ENCODE measurements around the gene LRP1B.
"Not testable (repeated sequence)": the region's sequence is repeated elsewhere in the genome, so short reads cannot be mapped to it uniquely, and the experiment has no call there.

The LRP1B gene

DNA sequence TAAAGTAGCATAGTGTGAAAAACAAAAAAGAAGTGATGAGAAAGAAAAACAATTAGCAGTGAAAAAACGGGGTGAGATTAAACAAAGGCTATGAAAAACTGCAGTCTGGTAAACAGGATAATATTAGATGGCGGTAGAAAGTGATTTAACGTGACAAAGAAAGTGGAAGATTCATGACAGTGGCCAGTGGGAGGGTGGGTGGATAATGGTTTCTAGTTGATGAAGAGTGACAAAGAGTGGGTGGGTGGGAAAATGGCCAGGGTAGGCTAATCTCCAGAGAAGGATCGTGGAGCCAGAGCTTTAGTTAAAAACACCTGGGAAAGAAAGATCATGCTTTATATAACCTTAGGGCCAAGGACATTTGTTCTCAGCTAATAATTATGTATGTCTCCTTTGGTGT, 1667.8 kb downstream of the LRP1B start:
- no peak for DNase-seq

DNA sequence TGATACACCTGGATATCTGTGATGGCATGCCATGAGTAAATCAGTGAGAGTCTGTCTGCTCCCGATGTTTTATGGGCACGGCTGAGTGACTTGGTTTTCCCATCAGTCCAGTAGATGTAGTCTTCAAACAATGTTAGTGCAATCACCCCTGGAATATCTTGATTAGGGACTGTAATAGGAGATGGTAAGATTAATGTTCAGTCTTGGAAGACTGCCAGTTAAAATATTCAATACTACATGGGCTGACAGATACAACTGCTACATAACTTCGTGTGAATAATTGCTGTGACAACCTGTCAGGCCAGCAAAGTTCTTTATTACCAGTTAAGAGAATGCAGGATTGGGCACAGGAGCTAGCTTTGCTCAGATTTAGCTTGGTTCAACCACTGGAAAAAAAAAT, 1673.3 kb downstream of the LRP1B start:
- no peak for DNase-seq

DNA sequence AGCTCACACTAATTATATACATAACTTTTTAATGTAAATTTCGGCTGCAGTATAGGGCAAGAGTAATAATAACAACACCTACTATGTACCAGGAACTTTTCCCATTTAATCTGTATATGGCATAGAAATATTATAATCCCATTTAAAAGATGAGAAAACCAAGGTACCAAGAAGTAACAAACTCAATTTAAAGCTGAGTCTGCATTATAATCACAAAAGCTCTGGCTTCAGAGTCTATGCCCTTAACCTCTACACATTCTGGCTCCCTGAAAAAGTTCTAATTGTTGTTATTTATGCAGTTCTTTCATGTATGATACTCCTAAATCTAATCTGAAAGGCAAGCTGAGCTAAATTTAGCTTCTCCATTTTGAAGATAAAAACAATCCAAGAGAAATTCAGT, 1675.5 kb downstream of the LRP1B start:
- DNase-seq: no peak

DNA sequence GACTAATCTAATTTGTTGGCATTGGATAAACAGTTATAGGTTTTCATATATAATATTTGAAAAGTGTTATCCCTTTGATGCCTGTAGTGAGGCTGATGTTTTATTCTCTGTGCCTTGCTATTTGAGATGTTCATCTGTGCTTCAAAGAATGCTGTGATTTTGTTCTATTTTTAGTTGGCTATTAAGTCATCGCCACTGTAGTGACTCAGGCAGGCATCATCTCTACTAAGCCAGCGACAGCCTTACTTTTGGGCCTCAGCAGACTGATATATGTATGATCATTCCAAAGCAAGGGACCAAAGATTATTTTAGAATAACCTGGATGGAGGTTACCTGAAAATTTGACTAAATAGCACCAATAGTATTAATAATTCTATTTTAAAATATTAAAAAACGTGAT, 1676.1 kb downstream of the LRP1B start:
- DNase-seq: no peak

DNA sequence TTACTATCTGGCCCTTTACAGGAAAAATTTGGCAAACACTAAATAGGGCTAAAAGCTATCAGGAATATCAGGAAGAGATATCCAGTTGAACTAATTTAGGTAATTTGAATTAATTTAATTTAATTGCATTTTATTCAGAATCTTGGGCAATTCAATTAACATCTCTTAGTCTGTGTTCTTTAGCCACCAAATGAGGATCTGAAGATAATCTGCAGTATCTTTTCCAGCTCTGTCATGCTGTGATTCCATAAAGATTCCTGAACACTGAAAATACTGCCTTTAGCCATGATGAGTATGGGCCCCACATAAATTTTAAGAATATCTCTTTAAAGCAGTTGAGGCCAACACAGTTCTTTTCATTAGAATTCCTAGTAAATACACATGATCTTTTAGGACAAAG, 1679.5 kb downstream of the LRP1B start:
- DNase-seq: no peak

DNA sequence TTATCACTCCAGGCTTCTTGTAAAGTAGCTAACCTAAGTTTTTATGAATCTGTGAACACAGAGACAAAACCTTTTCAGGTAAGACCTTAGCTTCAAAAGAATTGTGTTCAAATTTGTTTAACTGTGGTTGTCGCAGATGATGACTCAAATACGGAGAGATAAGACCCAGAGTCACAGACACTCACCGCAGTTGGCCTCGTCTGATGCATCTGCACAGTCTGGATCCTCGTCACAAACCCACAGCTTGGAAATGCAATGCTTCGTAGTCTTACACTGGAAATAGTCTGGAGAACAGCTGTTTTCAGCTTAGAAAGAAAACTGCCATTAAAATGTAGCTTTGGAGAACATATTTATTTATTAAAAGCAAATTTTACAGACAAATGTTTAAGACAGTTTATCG, 1688.5 kb downstream of the LRP1B start:
- no peak for DNase-seq

DNA sequence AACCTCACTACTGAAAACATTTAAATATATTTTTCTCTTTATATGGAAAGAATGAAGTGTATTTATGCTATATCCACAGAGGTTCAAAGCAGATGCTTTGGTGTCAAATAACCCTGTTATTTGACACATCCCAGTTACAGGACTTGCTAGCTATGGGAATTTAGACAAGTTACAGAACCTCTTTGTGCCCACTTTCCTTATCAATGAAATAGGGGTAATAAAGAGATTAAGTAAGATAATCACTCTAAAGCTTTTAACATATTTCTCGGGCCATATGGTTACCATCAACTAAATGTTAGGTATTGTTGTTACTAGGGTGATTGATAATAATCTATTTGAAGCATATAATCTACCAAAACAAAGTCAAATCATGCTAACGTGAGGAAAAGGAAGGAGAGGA, 1690.0 kb downstream of the LRP1B start:
- no peak for DNase-seq

DNA sequence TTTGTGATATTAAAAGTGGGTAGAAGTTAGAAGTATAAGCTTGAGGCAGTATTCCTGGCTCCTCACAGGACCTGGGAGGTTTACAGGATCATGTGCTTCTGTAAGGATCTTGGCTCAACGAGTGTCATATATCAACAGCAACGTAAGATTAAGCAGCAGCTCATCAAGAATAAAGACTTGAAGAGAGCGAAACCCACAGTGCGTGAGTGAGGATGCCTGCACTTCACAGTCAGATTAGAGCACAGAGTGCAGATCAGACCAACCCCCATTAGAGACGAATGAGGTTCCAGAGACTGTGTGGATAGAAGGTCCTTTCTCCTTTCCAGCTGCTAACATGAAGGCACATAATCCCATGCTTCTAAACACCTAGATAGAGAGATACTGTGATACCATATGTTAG, 1693.9 kb downstream of the LRP1B start:
- no peak for DNase-seq

DNA sequence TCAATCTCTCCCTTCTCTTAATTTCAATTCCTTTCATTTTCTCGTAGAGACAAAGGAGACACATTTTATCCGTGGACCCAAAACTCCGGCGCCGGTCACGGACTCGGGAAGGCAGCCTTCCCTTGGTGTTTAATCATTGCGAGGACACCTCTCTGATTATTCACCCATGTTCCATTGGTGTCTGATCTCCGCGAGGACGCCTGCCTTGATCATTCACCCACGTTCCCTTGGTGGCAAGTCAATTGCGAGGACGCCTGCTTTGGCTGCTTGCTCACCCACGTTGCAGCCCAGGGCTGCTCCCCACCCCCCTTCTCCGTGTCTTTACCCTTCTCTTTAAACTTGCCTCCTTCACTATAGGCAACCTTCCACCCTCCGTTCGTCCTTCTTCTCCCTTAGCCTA, 1703.8 kb downstream of the LRP1B start:
- not testable (repeated sequence) for DNase-seq

DNA sequence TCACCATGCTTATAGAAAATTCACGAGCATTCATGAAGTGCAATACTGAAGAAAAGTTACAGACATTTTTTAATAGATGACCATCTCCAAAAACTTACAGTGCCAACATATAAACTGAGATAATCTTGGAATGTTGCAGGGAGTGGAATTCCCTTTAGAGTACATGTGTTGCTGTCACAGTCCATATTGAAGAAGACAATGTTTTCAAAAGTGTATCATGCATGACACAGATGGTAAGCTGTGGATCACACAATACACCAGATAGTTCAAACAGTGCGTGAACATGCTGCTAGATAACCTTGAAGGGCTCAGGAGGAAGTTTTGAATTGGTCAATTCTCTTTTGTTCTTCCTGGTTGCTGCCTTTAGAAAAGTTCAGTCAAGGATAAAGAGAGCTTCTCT, 1706.3 kb downstream of the LRP1B start:
- no peak for DNase-seq

DNA sequence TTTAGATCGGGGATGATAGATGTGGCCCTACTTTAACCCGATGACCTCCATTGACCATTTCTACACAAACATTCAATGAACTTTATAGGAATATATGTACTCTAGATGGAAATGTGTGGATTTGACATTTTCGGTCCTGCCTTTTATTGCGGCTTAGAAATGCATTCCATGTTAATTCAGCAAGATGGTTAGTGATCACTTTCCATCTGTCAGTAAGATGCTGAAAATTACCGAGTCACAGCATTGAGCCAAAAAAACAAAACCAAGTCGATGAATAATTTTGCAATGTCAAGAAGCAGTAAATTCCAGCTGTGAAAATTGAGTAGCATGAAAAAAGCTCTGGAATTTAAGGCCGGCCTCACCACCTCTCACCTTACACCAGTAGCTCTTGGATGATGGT, 1708.1 kb downstream of the LRP1B start:
- no peak for DNase-seq

DNA sequence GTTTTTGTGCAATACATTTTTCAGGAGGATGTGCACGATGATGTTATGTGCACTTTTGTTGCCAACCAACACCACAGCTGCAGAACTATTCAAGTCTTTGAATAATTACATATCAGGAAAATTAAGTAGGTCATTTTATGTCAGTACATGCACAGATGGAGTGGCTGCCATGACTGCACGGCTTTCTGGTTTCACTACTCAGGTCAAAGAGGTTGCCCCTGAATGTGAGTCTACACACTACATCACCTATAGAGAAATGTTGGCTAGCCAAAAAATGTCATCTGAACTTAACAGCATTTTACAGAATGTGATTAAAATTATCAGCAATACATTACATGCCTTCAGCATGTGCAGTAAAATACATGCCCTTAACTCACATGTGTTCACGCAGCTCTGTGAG, 1713.3 kb downstream of the LRP1B start:
- no peak for DNase-seq

DNA sequence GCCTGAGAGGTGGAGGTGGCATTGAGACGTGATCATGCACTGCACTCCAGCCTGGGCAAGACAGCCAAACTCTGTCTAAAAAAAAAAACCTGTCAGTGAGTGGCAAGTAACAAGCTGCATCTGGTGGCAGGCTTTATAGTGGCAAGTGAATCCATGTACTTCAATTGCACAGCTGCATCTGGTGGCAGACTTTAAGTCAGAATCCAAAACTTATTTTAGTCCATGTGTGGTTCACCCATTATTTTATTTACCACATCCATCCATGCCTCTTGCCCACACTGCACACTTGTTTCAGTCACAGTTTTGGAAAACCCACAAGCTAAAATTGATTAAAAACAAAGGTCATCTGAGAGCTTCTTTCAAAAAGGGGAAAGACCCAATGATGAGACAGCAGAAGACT, 1714.2 kb downstream of the LRP1B start:
- DNase-seq: no peak

DNA sequence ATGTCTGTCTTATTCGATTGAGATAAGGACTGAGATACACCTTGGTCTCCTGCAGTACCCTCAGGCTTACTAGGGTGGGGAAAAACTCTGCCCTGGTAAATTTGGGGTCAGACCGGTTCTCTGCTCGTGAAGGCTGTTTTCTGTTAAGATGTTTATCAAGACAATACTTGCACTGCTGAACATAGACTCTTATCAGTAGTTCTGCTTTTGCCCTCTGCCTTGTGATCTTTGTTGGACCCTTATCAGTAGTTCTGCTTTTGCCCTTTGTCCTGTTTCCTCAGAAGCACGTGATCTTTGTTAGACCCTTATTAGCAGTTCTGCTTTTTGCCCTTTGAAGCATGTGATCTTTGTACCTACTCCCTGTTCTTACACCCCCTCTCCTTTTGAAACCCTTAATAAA, 1715.8 kb downstream of the LRP1B start:
- DNase-seq: not testable (repeated sequence)

DNA sequence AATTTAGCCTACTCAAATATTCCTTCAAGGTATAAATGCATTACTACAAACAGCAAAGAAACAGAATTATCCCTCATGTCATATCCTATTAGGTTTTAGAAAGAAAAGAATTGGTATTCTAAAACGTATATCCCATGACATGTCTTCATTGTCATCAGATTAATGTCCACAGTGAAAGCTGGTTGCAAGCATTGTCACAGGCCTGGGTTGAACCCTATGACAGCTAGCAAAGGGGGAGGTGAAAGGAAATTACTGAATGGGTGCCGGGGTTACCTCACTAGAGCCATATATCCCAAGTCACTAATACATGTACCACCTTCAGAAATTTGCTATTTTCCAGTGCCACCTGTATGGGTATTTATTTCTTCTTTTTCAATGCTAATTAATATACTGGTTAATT, 1720.1 kb downstream of the LRP1B start:
- DNase-seq: no peak

DNA sequence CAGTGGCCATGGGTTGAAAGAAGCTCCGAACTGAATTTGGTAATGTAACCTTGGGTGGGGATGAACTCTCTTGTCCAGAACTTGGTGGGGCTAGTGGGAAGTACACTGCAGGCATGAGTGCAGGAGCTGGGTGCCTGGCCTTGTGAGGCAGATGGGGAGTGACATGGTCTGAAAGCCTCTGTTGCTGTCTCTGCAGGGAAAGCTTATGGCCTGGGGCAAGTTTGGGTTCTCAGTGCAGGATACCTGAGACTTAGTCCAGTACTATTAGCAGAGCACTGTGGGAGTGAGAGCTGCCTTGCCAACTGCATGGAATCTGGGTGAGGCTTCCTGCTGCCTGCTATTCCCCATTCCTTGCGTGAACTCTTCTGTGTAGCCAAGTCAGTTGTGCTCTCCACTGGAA, 1729.8 kb downstream of the LRP1B start:
- DNase-seq: no peak

DNA sequence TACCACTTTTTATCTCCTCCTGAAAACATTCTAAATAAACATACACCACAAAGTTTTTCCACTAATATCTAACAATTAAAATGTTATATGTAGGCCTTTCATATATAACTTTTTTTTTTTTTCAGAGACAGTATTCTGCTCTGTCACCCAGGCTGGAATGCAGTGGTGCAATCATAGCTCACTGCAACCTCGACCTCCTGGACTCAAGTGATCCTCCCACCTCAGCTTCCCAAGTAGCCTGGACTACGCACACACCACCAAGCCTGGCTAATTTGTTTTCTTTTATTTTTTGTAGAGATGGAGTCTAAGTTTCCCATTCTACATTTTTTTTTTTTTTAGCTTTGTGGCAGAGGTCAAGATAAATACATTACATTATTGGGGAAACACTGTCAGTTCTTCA, 1738.0 kb downstream of the LRP1B start:
- DNase-seq: no peak

DNA sequence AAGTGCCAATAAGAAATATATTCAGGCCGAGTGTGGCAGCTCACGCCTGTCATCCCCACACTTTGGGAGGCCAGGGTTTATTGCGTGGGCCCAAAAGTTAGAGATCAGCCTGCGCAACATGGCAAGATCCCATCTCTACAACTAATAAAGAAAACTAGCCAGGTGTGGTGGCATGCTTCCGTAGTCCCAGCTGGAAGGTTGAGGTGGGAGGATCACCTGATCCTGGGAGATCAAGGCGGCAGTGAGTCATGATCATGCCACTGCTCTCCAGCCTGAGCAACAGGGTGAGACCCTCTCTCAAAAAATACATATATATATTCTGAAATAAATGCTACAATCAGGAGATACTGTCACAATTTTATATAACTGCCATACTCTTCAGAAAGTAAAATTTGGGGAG, 1745.9 kb downstream of the LRP1B start:
- no peak for DNase-seq

DNA sequence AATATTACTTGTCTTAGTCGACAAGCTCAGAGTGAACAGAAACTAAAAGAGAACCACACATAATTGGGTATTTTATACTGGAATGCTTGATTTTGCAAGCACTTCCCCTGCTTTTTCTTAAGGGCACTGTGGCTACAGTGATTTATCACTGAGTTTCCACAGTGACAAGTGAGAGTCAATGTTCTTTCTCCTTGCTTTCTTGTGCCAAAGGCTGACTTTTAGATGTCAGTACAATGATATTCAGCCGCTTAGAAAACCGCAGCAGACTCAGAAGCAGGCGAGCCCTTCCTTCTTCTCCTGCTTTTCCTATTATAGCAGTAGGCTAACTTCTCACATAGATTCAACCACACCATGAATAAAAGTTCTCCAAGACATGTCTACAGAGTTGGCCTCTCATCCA, 1747.0 kb downstream of the LRP1B start:
- DNase-seq: no peak

DNA sequence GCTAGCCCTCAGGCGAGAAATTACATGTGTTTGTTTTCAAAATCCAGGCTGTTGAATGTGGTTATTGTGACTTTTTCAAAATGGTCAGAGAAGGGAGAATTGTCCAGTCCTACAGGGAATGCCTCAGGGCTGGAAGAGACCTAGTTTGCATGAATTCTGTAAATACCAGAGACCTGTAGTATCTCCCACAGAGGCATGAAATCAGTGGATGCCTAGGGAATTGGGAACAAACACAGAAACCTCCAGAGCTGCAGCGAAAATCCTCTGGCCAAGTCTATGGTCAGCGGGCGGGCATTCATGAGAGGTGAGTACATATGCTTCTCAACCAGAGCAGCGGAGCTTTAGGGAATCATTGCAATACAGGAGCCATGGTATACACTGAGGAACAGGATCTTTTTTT, 1754.1 kb downstream of the LRP1B start:
- DNase-seq: no peak

DNA sequence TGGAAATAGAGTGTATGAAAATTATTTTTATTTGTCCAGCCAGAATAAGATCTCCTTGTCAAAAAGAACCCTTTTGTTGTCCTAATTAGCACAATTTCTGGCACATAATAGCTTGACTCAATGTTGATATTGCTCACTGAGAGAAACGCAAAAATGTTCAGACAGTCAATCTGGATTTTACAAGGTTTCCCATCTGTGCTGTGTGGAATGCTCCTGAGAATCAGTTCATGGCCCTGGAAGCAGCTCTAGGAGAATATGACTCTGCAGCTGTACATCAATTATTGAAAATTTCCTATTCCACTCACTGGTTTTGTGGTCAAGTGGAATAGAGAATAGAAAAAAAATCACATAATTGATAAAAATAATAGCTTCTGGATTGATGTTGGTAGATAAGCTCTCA, 1767.7 kb downstream of the LRP1B start:
- DNase-seq: no peak

DNA sequence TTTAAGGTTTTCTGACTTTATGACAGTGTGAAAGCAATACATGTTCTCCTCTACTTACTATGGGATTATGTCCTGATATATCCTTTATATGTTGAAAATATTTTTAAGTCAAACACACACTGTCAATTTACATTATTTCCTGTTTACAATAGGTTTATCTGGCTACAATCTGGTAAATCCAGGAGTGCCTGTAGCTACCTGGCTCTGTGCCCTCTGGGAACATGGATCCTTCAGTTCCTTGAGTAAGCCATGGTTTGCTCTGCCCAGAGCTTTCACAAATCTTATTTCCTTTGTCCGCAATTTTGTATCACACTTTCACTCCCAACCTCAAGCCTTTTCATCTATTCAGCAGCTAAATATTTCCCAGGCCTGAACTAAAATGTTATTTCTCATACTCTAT, 1768.5 kb downstream of the LRP1B start:
- no peak for DNase-seq

DNA sequence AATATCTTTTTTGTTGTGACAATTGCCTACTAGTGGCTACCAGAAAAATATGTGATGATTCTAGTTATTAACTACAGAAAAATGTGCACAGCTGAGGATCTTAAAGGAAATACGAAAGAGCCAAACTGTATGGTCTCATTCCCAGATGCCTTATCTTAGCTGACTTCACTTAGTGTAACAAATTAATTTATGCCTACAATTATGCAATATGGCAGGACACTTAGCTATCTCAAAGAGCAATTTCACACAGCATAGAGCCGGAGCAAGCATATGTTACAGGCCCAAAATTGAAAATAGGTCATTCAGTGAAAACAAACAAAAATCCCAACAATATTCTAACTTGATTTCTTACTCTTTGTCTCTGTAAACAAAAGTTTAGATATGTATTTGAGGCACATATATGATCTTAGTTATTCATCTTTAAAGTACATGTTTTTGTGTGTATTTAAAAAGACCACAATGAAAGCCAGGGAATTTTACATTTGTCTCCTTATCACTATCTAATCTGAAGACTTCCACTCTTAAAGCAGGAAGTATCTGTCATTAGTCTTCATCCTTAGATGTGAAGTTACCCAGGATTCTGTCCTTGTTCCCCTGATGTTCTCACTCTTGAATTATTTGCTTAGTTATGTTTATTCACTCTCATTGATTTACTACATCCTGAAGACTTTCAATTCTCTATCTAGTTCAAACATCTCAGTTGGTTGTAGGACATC, 1771.6 kb downstream of the LRP1B start:
- no peak for DNase-seq

DNA sequence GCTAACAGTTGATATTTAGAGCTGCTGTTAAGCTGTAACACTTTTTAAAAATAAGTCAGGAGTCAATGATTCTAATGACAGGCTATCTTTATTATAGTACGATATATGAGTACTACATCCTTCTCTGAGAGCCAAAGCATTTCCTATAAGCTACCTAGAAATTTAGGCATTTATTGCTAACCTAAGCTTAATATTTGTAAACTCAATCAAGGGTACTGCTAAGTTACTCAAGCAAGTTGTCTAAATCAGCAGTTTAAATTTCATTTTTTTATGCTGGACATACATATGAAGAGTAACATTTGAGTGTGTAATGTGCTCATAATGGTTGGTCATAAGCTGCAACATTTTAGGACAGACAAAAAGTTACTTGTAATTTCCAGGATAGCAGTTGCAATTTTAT, 1774.1 kb downstream of the LRP1B start:
- no peak for DNase-seq

DNA sequence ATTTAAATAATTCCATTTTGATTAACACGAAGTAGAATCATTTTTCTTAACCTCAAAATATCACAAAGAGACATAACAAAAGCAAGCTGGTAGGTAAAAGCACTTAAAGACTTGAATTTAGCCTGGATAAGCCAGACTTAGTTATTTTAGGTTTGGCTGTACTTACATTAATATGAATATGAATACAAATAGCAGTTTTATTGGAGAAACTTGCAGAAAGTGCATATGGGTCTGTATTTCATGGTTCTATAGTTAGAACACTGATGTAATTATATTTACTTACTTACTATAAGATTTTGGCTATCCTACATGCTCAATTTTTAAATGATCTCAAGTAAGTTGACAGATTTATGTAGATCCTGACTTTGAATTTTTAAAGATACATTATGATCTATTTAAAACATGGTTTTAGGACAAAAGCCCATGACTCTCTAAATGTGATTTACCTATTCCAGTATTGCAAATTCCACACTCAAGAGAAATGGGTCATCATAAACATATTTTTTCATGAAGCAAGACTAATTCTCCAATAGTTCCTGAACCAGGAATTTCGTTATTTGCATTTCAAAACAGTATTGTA, 1775.2 kb downstream of the LRP1B start:
- DNase-seq: no peak
